Umbilical cord (tissue), 2 donors: ENCODE measurements around the gene SAMD1. TPM values are rescaled to one million over a fixed set of nuclear protein-coding genes. Genes with fewer than 3 reads are reported as not detected.
A peak's percentile ranks its signal among the peaks of the same experiment; 100 is the strongest.

Experiments used
- DNase-seq: peaks from one replicate; pipeline ENCODE4 v3.0.0-alpha.2; 2015; ENCODE audit warnings: low spot score
- total RNA-seq: library from RNA; depleted of rRNA; stranded (reverse); fragments of >200 nt; gene quantifications from one replicate; pipeline ENCODE4 v1.2.3, GENCODE V29; 2014; ENCODE audit warnings: low replicate concordance; ENCODE audit not compliant: insufficient read depth

SAMD1 gene
- total RNA-seq, 1 donor from 2014 or later = 21.9 TPM

DNA sequence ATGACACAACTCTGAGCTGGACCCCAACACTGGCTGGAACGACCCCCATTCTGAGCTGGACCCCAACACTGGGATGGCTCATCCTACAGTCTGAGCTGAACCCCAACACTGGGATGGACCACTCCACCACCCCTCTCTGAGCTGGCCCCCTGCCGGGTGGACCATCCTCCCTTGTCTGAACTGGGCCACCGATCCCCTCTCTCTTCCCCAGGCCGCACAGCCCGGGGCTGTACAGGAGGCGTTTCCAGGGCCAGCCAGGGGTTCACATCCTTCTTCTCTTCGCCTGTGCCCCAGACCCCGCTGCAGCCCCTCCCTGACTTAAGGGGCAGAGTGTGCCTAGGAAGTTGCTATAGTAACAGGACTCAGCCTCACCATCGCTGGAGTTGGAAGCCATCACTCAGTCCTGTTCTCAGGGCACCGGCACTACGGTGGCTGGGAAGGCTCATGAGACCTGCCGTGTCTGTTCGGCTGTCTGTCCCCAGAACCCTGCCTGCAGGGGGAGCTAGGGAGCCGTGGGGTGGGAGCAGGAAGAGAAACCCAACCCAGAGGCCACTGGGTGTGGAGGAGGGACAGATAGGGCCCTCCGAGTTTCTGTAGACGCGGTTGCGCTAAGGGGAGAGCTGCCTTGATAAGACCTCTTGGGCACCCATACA, 23.3 kb upstream of the SAMD1 start:
- DNase-seq = no peak

GRCh38 chr19:14112809-14113385, 22.3 kb upstream of the SAMD1 start:
- DNase-seq = peak; percentile 63

DNA sequence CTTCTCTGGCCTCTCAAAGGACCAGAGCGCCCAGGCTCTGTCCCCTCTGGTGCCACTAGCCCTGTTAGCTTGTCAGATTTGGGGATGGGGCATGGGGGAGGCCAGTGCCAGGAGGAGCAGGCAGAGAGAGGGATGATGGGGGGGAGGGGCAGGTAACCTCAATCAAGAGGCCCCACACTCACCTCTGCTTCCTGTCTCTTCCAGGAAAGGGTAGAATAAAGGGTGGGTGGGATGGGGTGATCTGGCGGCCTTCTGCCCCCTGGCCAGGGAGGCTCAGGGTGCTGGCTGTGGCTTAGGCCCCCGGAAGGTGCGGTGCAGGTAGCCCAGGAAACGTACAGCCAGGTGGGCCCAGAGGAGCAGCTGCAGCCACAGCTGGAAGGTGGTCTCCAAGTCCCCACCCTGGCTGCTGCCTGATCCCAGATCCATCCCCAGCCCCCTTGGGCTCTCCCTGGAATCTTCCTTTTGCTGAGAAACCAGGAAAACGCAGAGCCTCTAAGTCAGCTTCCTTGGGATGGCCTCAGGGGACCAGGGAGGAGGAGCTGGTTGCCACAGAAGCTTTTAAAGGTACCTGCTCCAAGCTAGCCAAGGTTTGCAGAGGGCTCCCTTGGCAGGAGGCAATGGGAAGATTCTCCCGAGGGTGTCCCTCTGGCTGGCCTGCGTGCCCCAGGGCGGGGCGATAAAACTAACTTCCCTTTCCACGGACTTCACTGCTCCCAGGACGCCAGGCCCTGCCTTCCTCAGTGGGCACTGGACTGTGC, 21.7 kb upstream of the SAMD1 start:
- peak; percentile 32 for DNase-seq

DNA sequence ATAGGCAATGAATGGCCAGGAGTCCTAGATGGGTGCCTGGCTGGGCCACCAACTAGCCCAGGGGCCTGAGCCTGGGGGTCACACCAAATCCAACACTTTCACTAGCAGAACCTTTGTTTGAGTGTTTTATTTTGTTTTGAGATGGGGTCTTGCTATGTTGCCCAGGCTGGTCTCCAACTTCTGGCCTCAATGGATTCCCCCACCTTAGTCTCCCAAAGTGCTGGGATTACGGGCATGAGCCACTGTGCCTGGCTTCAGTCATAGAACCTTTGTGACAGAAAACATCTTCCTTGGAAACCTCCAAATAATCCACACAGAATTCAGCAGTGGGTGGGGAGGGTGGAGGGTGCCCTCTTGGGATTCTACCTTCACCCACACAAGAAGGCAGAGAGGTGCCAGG, 20.9 kb upstream of the SAMD1 start:
- no peak for DNase-seq

DNA sequence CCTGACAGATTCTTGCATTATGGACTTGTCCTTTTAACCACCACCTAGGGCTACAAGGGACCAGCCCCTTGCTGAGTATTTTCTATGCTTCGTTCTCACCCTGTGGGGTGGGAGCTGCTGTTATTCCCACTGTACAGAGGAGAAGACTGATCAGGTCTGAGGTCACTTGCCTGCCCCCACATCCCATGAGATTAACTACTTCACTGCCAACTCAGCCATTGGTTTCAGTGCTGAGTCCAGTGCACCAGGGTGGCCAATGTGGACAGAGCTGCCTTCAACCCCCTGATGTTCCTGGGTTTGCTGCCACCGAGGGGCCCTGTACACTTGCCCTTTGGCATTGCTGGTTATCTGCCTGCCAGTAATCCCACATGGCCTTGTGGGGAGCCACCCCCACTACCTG, 20.1 kb upstream of the SAMD1 start:
- DNase-seq = no peak

DNA sequence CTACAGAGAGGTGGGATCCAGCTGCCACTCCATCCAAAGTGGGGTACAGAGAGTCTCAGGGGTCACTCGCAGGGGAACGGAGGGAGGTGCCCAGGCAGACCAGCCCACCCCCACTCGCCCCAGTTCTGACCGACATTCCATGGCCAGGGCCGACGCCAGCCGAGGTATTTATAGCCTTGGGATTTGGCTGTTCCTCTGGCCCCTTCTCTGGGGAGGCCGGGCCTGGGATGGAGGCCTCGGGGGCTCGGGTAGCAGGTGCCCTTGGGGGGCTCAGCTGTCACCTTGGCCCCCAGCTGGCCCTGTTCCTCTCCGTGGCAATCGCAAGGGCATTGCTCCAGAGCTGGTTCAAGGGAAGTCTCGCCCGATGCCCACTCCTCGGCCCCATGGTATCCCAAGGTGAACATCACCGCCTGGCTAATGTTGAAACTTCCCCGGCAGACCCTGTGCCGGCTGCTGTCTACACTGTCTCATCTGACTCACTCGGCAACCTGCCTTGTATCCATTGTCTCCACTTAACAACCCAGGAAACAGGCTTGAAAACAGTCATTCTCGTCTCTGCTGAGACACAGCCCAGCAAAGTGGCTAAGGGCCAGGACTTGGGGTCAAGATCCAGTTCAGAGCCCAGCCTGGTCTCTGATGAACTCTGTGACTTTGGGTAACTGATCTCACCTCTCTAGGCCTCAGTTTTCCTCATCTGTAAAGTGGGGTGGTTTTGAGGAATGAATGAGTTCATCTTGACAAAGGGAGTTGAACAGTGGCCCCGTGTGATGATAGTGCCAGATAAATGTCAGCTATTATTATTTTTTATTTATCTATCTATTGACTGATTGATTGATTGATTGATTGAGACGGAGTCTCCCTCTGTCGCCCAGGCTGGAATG, 17.3 kb upstream of the SAMD1 start:
- DNase-seq = no peak

- no peak for DNase-seq
These were observed 16.3 kb upstream of the SAMD1 start for GRCh38 chr19:14106840-14107239.

GRCh38 chr19:14105680-14106079, 15.1 kb upstream of the SAMD1 start:
- DNase-seq = no peak

- DNase-seq = no peak
These were observed 12.8 kb upstream of the SAMD1 start for GRCh38 chr19:14103310-14103709.

GRCh38 chr19:14102756-14103155, 12.2 kb upstream of the SAMD1 start:
- DNase-seq = no peak

DNA sequence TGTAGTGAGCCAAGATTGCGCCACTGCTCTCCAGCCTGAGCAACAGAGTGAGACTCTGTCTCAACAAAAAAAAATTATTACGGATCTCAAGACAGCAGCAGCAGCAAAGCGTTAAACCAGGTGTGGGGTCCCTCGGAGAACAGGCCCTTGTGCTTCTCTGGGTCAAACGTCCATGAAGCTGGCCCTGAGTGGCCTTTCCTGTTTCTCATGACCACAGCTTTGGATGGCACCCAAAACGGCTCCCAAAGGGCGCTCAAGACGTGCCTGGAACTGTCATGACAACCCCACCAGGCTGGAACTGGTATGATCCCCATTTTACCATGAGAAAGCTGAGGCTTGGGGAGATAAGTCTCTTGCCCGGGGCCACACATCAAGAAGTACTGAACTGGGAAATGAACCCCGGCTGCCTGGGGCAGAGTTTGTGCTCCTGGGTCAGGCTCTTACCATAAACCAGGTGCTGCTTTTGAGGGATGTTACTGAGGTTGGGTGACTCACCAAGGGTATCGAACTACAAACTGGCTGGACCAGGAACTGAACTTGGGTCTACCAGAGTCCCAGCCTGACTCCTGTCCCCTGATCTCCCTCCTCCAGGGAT, 11.6 kb upstream of the SAMD1 start:
- no peak for DNase-seq

GRCh38 chr19:14101003-14101545, 10.5 kb upstream of the SAMD1 start:
- DNase-seq = no peak

DNA sequence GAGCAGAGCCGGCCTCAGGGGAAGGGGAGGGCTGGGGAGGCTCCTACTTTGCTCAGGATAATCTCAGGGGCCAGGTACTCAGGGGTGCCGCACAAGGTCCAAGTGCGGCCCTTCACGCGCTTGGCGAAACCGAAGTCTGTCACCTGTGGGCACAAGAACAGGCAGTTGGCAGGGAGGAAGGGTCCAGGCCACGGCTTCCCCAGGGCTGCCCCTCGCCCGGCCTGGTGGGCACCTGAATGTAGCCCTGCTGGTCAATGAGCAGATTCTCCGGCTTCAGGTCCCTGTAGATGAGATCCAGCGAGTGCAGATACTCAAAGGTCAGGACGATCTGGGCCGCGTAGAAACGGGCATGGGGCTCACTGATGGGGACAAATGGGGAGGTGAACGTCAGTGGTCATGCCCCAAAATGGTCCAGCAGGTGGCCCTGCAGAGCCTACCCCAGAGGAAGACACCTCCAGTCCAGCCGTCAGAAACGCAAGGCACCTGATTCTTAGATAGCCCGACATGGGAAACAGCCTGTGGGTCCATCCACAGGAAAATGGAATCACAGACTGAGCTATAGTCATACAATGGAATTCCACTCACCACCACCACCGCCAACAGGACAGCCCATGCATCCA, 7.1 kb upstream of the SAMD1 start:
- no peak for DNase-seq

DNA sequence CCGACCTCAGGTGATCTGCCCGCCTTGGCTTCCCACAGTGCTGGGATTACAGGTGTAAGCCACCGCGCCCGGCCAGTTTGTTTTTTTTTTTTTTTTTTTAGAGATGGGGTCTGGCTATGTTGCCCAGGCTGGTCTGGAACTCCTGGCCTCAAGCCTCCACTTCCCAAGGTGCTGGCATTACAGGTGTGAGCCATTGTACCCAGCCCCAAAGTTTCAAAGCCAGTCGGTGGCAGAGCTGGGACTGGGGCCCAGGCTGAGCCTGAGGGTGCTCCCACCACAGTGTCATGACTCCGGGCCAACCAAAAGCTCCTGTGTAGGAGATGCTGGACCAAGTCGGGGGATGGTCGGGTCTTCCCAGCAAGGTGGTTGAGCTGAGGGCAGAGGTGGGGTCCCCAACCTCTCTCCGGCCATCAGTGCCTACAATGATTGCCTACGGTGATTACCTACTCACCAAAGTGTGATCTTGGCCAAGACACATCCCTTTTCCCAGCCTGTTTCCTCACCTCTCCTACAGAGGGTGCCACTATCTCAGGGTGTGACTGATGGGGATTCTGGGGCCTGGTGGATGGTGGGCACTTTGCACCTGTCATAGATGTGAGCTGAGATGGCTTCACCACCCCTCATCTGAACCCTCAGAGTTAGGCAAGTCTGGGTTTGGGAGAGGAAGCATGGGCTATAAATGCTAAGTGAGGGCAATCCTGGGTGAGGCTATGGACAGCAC, 5.9 kb upstream of the SAMD1 start:
- DNase-seq = no peak

- no peak for DNase-seq
These were observed 4.3 kb upstream of the SAMD1 start for GRCh38 chr19:14094854-14095253.

- no peak for DNase-seq
These were observed 2.7 kb upstream of the SAMD1 start for GRCh38 chr19:14093117-14093823.

DNA sequence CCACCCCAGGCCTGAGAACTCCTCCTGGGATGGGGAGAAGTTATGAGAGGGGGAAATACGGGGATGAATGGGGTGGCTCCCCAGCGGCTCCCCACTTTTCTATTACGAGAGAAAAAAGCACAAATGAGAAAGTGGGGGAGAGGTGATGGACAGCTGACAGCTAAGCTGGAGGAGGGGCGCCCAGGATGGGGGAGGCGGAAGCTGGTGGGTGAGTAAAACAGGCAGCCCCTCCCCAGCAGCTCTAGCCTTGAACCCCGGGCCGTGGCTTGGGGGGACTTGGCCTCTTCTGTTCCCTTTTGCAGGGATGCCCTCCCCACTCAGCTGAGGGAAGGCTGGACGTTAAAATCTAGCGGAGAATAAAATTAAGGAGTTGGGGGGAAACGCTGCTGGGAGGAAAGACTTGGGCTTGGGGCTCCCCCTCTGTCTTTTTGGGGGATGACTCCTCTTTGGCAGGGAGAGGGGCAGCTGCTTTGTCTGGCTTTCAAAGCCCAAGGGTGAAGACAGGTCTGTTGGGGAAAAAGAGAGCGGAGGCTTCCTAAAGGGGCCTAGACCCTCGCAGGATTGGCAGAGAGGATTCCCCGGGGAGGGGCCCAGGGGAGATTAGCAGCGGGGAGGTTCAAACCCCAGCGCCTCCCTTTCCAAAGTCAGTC, 1.4 kb upstream of the SAMD1 start:
- no peak for DNase-seq

- peak; percentile 76 for DNase-seq
These were observed 696 bp upstream of the SAMD1 start for GRCh38 chr19:14091081-14091812.
